HG03460 (cell line): ENCODE results near the gene ADGRV1.

ENCODE experiments used
- ATAC-seq: cut with Tn5 transposase; IDR thresholded peaks from one replicate; pipeline ENCODE4 v1.9.1; 2021; ENCODE audit not compliant: unreplicated experiment

Gene ADGRV1

GRCh38 chr5:91176288-91177016 lies 617.9 kb downstream of the ADGRV1 start:
- no peak for ATAC-seq

DNA sequence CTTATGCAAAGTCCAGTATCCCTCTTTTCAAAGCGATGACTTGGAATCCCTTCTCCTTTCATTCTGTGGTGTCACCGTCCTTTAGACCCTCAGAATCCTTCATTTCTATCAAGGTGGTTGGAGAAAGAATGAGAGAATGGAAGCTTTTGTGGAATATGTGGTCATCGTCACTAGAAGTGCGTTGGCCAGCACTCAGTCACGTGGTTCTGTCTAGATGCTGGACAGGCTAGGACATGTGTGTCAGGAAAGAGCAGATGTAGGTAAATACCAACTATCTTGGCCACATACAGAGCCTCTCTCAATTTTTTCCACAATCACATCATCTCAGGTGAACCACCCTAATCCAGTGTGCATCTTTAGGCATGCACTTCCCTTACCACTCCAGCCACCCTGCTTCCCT lies 618.5 kb downstream of the ADGRV1 start:
- ATAC-seq = no peak

GRCh38 chr5:91177639-91178038 lies 619.0 kb downstream of the ADGRV1 start:
- no peak for ATAC-seq

DNA sequence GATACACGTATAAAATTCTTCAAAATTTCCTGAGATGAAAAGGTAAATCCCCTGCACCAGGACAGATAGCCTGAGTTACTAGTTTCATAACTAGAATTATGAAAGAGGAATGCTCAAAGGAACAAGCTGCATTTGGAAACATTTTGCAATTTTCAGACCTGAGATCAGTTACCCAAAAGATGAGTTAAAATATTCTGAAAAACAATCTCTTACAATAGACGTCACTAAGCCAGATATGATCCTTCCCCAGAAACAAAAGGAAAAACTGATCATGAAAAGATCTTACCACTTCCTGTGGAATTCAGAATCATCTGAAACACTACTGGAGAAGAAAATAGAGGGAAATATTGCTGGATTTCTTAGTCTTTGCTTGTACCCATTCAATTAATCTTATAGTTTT lies 619.9 kb downstream of the ADGRV1 start:
- no peak for ATAC-seq

DNA sequence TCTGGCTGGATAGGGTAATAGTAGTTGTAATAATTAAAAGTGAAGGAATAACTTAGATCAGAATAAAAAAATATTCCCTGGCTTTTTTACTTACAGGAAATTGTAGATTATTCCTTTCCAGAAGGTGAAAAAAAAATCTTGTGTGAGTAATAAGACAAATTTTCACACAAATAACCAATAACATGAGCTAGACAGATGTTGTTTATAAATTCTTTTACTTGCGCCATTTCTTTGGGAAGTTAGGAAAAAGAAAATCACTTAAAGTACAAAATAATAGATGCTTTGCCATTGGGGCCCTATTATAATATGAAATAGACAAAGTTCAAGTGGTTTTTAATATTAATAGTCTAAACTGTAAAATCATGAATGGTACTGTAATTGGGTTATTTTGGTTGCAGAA lies 620.4 kb downstream of the ADGRV1 start:
- ATAC-seq = no peak

DNA sequence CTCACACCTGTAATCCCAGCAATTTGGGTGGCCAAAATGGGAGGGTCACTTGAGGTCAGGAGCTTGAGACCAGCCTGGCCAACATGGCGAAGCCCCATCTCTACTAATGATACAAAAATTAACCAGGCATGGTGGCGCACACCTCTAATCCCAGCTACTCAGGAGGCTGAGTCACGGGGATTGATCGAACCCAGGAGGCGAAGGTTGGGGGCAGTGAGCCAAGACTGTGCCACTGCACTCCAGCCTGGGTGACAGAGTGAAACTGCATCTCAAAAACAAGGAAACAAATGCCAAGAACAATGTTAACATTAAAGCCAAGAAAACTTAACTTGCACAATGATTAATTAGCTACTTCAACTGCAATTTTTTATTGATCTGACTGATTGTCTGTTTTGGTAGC lies 621.9 kb downstream of the ADGRV1 start:
- no peak for ATAC-seq

DNA sequence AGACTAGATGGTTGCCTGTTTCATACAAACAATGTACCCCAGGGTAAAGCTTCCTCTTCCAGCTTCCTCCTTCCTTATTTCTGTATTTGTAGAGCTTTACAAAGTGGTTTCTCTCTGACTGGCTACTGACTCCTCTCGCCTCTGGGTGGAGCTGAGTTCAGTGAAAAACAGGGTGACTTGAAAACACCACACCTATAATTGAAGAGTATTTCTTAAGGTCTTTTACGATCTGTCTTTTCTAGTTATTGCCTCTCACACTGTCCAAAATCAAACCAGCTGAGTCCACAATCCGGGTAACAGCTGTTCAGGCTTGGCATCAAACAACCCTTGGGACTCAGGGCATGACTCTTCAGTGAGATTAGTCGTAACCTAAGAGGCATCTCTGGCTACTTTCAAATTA lies 624.2 kb downstream of the ADGRV1 start:
- no peak for ATAC-seq

- no peak for ATAC-seq
Measured at GRCh38 chr5:91183743-91184142, 625.1 kb downstream of the ADGRV1 start.

- ATAC-seq = no peak
Measured at GRCh38 chr5:91186101-91186500, 627.5 kb downstream of the ADGRV1 start.

DNA sequence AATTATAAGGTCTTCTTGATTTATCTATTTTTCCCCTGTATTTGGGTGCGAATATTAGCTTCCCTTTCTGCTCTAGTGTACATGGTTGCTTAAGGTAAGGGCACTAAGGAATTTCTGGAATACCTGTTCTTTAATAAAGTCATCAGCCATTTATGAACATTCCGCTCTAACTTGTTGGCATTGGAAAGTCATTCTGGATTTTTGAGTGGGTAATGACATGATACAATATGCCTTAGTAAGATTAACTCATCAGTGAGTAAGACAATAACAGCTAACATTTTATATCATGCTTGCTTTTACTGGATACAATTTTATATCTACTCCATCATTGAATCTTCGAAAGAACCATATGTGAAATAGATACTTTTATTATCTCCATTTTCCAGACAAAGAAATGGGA lies 628.4 kb downstream of the ADGRV1 start:
- ATAC-seq = no peak

DNA sequence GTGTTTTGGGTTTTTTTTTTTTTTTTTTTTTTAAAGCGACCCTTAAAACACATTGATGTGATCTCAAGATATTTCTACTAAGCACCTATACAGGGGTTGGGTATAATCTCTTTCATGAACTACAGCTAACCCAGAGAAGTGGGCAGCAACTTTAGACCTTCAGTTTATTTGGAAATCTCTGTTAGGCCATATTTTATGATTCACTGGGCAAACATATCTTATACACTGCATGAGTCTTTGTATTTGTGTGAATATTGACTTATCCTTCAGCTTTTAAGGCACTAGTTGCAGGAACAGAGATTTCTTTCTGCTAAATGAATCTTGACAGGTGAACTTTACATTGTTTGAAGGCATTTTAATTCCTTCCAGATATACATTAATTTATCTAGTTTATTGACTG lies 630.2 kb downstream of the ADGRV1 start:
- ATAC-seq = no peak

GRCh38 chr5:91189480-91190313 lies 631.1 kb downstream of the ADGRV1 start:
- ATAC-seq = no peak

DNA sequence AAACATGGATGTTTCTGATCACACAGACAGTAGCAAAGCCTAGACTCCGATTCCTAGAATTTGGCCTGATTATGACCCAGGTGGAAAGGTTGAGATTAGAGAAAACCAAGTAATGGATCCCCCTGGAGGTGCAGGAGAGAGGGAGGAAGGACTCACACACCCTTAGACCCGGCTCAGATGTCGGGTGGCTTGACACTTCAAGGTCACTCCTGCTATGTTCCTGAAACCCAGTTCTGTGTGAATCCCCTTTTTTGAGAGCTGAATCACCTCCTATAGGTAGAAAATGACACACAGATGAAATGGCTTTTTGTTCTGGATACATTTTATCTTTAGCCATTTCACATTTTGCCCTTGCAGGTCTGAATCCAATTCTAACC lies 631.7 kb downstream of the ADGRV1 start:
- ATAC-seq = no peak

DNA sequence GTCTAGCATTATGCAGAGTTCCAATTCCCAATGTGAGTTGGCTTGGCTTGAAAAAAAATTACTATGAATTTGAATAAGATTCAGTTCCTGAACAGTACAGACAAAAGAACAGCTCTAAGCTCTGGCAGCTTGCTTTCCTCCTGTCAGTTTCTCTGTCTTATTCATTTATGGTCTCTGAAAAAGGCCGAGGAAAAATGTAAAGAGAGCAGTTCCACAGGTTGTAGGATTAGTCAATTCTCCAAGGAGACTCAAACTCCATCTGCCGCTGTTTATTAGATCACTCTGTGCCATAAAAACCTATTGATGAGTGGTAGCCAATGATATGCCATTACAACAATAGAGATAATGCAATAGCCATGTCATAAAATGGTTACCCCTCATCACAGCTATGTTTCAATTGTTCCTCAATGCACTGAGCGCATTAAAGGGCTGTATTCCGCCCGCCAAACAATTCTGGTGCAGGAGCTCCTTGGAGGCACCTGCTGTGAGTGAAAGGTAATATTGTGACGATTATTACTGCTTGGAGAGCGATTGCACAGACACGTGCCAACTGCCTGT lies 636.3 kb downstream of the ADGRV1 start:
- no peak for ATAC-seq

- no peak for ATAC-seq
Measured at GRCh38 chr5:91200692-91201091, 642.1 kb downstream of the ADGRV1 start.

GRCh38 chr5:91206103-91206502 lies 647.5 kb downstream of the ADGRV1 start:
- ATAC-seq = no peak

DNA sequence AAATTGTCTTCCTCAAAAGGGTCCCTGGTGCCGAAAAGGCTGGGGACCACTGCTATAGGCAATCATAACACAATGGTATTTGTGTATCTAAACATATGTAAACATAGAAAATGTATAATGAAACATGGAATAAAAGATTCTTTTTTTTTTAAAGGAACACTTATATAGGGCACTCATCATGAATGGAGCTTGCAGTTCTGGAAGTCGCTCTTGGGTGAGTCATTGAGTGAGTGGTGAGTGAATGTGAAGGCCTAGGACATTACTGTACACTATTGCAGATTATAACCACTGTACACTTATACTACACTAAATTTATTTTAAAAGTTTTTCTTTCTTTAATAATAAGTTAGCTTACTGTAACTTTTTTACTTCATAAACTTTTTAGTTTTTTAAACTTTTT lies 648.1 kb downstream of the ADGRV1 start:
- ATAC-seq = no peak

GRCh38 chr5:91207248-91207647 lies 648.7 kb downstream of the ADGRV1 start:
- no peak for ATAC-seq

GRCh38 chr5:91211997-91212713 lies 653.6 kb downstream of the ADGRV1 start:
- no peak for ATAC-seq

DNA sequence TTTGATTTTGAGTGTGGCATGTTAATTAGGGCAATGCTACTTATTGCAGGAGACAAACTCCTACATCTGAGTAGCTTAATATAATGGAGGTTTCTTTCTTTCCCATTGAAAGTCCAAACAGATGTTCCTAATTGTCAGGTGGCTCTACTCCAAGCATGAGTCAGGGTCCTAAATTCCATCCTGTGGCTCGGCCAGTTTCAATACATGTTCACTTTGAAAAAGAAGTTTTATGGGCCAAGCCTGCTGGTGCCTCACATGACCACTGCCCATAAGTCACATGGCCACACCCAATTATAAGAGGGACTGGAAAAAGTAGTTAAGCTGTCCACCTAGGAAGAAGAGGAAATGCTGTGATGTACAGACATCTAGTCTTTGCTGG lies 654.1 kb downstream of the ADGRV1 start:
- no peak for ATAC-seq
